Smooth muscle cell (in vitro differentiated cells): ENCODE measurements around the gene CA5A. TPM values are rescaled to one million over a fixed set of nuclear protein-coding genes. Genes with fewer than 3 reads are reported as not detected.
"Not testable (repeated sequence)": the region's sequence is repeated elsewhere in the genome, so short reads cannot be mapped to it uniquely, and the experiment has no call there.

ENCODE experiments used
- DNase-seq: peaks from one replicate; lab custom pipeline; 2025; ENCODE audit not compliant: unreplicated experiment; lab: John Stamatoyannopoulos, UW
- H2AFZ ChIP-seq: fragments of 200-600 bp; sonication (generic); 2 replicates; pipeline ENCODE4 v1.6.0; 2016; ENCODE audit warnings: antibody characterized with exemption, low read depth, mild to moderate bottlenecking
- H3F3A ChIP-seq: fragments of 200-600 bp; sonication (generic); 2 replicates; pipeline ENCODE4 v1.6.0; 2017; ENCODE audit warnings: antibody characterized with exemption, low read depth
- H3K27ac ChIP-seq: fragments of 200-600 bp; sonication (generic); 2 replicates; pipeline ENCODE4 v1.5.1; 2016; ENCODE audit warnings: low read depth, mild to moderate bottlenecking
- H3K27me3 ChIP-seq: fragments of 200-600 bp; sonication (generic); 2 replicates; pipeline ENCODE4 v1.6.1; 2016; ENCODE audit warnings: low read depth, mild to moderate bottlenecking
- H3K36me3 ChIP-seq: fragments of 200-600 bp; sonication (generic); 2 replicates; pipeline ENCODE4 v1.5.1; 2016; ENCODE audit warnings: low read depth
- H3K4me1 ChIP-seq: fragments of 200-600 bp; sonication (generic); 2 replicates; pipeline ENCODE4 v1.5.1; 2016; ENCODE audit warnings: low read depth
- H3K4me2 ChIP-seq: fragments of 200-600 bp; sonication (generic); 2 replicates; pipeline ENCODE4 v1.6.0; 2016; ENCODE audit warnings: mild to moderate bottlenecking
- H3K4me3 ChIP-seq: fragments of 200-600 bp; sonication (generic); 2 replicates; pipeline ENCODE4 v1.5.1; 2016; ENCODE audit warnings: mild to moderate bottlenecking
- H3K79me2 ChIP-seq: fragments of 200-600 bp; sonication (generic); 2 replicates; pipeline ENCODE4 v1.6.0; 2016; ENCODE audit warnings: low read depth, mild to moderate bottlenecking
- H3K9ac ChIP-seq: fragments of 200-600 bp; sonication (generic); 2 replicates; pipeline ENCODE4 v1.6.0; 2016; ENCODE audit warnings: low read depth
- H3K9me3 ChIP-seq: fragments of 200-600 bp; sonication (generic); replicated peaks from 2 replicates; pipeline ENCODE4 v1.5.1; 2016; ENCODE audit warnings: low read depth
- H4K20me1 ChIP-seq: fragments of 200-600 bp; sonication (generic); 2 replicates; pipeline ENCODE4 v1.6.0; 2016; ENCODE audit warnings: low read depth
- CTCF ChIP-seq: fragments of 200-600 bp; sonication (generic); IDR thresholded peaks from 2 replicates; pipeline ENCODE4 v1.5.1; 2017; ENCODE audit warnings: borderline replicate concordance, mild to moderate bottlenecking, antibody characterized with exemption; ENCODE audit not compliant: insufficient read depth, poor library complexity, severe bottlenecking
- WGBS: methylation state at CpG from one replicate; pipeline ENCODE4 v1.1.7; 2016; ENCODE audit warnings: low lambda C conversion rate; 5-methylcytosine and 5-hydroxymethylcytosine counted together
- polyA plus RNA-seq: library from polyadenylated mRNA; unstranded; fragments of >200 nt; fragmentation: Nextera tagmentation; extraction: Ambion mirVana; gene quantifications from 2 replicates; pipeline ENCODE4 v1.2.1, GENCODE V29; 2016
- total RNA-seq: library from RNA; depleted of rRNA; stranded (reverse); fragments of >200 nt; gene quantifications from 2 replicates; pipeline ENCODE4 v1.2.3, GENCODE V29; 2014

CA5A gene
- total and polyA plus RNA-seq, 2 experiments from 2014 or later, result not detected

- H3K4me3 ChIP-seq, DNase-seq, H3K79me2 ChIP-seq, H3F3A ChIP-seq, H4K20me1 ChIP-seq, H3K27me3 ChIP-seq, H2AFZ ChIP-seq, H3K4me1 ChIP-seq, H3K36me3 ChIP-seq, H3K9me3 ChIP-seq: not testable (repeated sequence)
- H3K4me2 ChIP-seq, result peak overlapping the region; percentile 55
- 55% methylated on average over 20 of the region's 20 CpGs for WGBS
- peak overlapping the region; percentile 62 for H3K9ac ChIP-seq
- H3K27ac ChIP-seq, result peak overlapping the region; percentile 80
- peak; percentile 38 for TF ChIP-seq CTCF
Measured at GRCh38 chr16:87983072-87983736, 46.9 kb upstream of the CA5A start.

GRCh38 chr16:87982581-87983041 is 46.3 kb upstream of the CA5A start:
- Histone ChIP-seq H3K4me3 (no peak overlapping the region), H3K79me2 (no peaks in the 10 kb centered on the region), H3K9me3 (no peaks in the 10 kb centered on the region), H3K36me3 (no peaks in the 10 kb centered on the region), H3F3A (no peaks in the 10 kb centered on the region), H3K9ac (no peak overlapping the region), H3K4me2 (no peak overlapping the region), H2AFZ (no peak overlapping the region), H3K27me3 (no peaks in the 10 kb centered on the region), H3K4me1 (no peaks in the 10 kb centered on the region), H4K20me1 (peaks cover 10% of the 10 kb centered on the region), H3K27ac (no peak overlapping the region)
- TF ChIP-seq CTCF, result no peak
- 79% methylated on average over 16 of the region's 17 CpGs for WGBS
- no peak for DNase-seq

- H3K4me2 ChIP-seq, H2AFZ ChIP-seq: not testable (repeated sequence)
Measured at GRCh38 chr16:87981376-87981775, 45.0 kb upstream of the CA5A start.

GRCh38 chr16:87979911-87980630 is 43.7 kb upstream of the CA5A start:
- not testable (repeated sequence) for H2AFZ ChIP-seq, H3K9ac ChIP-seq, H3K36me3 ChIP-seq, H3K4me2 ChIP-seq, H4K20me1 ChIP-seq, H3K9me3 ChIP-seq, H3K4me3 ChIP-seq, H3K4me1 ChIP-seq, H3K79me2 ChIP-seq, H3K27ac ChIP-seq, H3F3A ChIP-seq, H3K27me3 ChIP-seq, DNase-seq
- 90% methylated on average over 12 of the region's 12 CpGs for WGBS

More at GRCh38 chr16:87981376-87981775, 45.0 kb upstream of the CA5A start:
- H4K20me1 ChIP-seq, H3K4me3 ChIP-seq, H3K27ac ChIP-seq, H3K9ac ChIP-seq, H3K27me3 ChIP-seq, H3K9me3 ChIP-seq, H3K36me3 ChIP-seq, H3K79me2 ChIP-seq, H3K4me1 ChIP-seq, DNase-seq, H3F3A ChIP-seq: not testable (repeated sequence)
- 70% methylated on average over 4 of the region's 4 CpGs for WGBS
